ENCODE data around the gene CYP26B1. TPM values are rescaled to one million over a fixed set of nuclear protein-coding genes. Genes with fewer than 3 reads are reported as not detected.
A peak's percentile ranks its signal among the peaks of the same experiment; 100 is the strongest.

CYP26B1 gene
- total RNA-seq, 3 donors from 2014 or later: 0.16 TPM; not detected in 2

- ATAC-seq (peak; percentile 30 to 48), DNase-seq (no peak)
- Mint-ChIP-seq H3K4me3 (peak overlapping the region; percentile 68), H3K36me3 (ENCODE audit: insufficient read depth) (no peaks in the 10 kb centered on the region), H3K27me3 (ENCODE audit: low read depth) (peaks cover 68% of the 10 kb centered on the region), H3K4me1 (ENCODE audit: low read depth) (peaks cover 36% of the 10 kb centered on the region), H3K9me3 (no peaks in the 10 kb centered on the region)
These were observed 2.0 kb upstream of the CYP26B1 start for GRCh38 chr2:72149556-72150156.

GRCh38 chr2:72148837-72149555, 1.3 kb upstream of the CYP26B1 start:
- Mint-ChIP-seq H3K4me1 (ENCODE audit: low read depth) (peaks cover 38% of the 10 kb centered on the region), H3K4me3 (peak overlapping the region; percentile 80), H3K36me3 (ENCODE audit: insufficient read depth) (no peaks in the 10 kb centered on the region), H3K9me3 (no peaks in the 10 kb centered on the region), H3K27me3 (ENCODE audit: low read depth) (peaks cover 69% of the 10 kb centered on the region)
- no peak for DNase-seq
- ATAC-seq: peak; percentile 33 to 35

GRCh38 chr2:72148003-72148836, 558 bp upstream of the CYP26B1 start:
- ATAC-seq: no peak
- Mint-ChIP-seq H3K9me3 (no peaks in the 10 kb centered on the region), H3K27me3 (ENCODE audit: low read depth) (peaks cover 71% of the 10 kb centered on the region), H3K36me3 (ENCODE audit: insufficient read depth) (no peaks in the 10 kb centered on the region), H3K4me1 (ENCODE audit: low read depth) (peaks cover 44% of the 10 kb centered on the region), H3K4me3 (peak overlapping the region; percentile 80)
- no peak for DNase-seq

DNA sequence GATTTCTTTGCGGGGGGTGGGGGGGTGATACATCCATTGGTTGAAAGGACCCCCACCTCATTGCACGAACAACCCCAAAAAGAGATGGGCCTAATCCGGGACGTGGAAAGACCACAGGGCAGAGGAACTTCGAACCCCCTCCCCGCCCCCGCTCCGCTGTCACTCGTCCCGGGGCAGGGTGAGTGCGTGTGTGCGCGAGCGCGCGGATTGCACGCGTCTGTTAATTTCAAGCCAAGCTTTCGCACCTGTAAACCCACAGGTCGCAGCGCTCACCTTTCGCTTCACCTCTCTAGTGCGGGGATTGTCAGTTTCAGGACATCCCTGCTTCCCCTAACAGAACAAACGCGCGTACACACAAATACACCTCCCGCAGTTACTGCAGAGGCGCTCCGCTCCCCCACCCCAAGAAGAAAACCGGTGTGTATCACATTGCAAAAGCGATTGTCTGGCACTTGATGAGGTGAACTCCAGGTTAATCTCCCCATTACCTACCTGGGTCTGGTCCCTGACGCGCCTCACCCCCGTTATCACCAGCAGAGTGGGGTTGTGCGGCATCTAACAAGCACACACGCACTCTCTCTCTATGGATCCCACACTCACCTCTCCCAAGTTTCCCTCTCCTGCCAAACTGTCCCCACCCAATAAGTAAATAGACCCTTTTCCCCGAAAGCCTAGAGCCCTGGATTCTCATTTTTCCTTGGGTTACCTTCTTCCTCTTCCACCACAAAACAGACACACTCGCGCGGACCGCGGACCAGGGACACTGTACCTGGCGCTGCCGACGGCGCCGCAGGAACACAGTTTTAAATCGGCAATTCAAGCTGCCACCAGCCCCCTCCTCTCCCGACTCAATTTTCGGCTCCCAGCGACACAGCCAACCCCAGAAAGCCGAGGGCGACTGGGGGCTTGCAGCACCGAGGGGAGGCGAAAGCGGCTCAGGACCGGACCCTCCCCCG, 1.0 kb downstream of the CYP26B1 start:
- Mint-ChIP-seq H3K4me3 (peak overlapping the region; percentile 56), H3K9me3 (no peaks in the 10 kb centered on the region), H3K27me3 (ENCODE audit: low read depth) (peaks cover 76% of the 10 kb centered on the region), H3K36me3 (ENCODE audit: insufficient read depth) (no peaks in the 10 kb centered on the region), H3K4me1 (ENCODE audit: low read depth) (peaks cover 44% of the 10 kb centered on the region)
- ATAC-seq (no peak), DNase-seq (peak; percentile 2)

- DNase-seq: no peak
- H3K4me1 Mint-ChIP-seq (ENCODE audit: low read depth): peaks cover 44% of the 10 kb centered on the region
These were observed 1.9 kb downstream of the CYP26B1 start for GRCh38 chr2:72145658-72146329.

GRCh38 chr2:72145289-72145657, 2.4 kb downstream of the CYP26B1 start:
- ATAC-seq (no peak), DNase-seq (no peak)
- H3K4me3 Mint-ChIP-seq: peak overlapping the region; percentile 65
- no peaks in the 10 kb centered on the region for H3K36me3 Mint-ChIP-seq (ENCODE audit: insufficient read depth)
- H3K4me1 Mint-ChIP-seq (ENCODE audit: low read depth): peaks cover 43% of the 10 kb centered on the region
- H3K9me3 Mint-ChIP-seq: no peaks in the 10 kb centered on the region
- peaks cover 62% of the 10 kb centered on the region for H3K27me3 Mint-ChIP-seq (ENCODE audit: low read depth)

More at GRCh38 chr2:72145658-72146329, 1.9 kb downstream of the CYP26B1 start:
- Mint-ChIP-seq H3K4me3 (peak overlapping the region; percentile 65), H3K36me3 (ENCODE audit: insufficient read depth) (no peaks in the 10 kb centered on the region), H3K9me3 (no peaks in the 10 kb centered on the region), H3K27me3 (ENCODE audit: low read depth) (peaks cover 67% of the 10 kb centered on the region)
- ATAC-seq: no peak

DNA sequence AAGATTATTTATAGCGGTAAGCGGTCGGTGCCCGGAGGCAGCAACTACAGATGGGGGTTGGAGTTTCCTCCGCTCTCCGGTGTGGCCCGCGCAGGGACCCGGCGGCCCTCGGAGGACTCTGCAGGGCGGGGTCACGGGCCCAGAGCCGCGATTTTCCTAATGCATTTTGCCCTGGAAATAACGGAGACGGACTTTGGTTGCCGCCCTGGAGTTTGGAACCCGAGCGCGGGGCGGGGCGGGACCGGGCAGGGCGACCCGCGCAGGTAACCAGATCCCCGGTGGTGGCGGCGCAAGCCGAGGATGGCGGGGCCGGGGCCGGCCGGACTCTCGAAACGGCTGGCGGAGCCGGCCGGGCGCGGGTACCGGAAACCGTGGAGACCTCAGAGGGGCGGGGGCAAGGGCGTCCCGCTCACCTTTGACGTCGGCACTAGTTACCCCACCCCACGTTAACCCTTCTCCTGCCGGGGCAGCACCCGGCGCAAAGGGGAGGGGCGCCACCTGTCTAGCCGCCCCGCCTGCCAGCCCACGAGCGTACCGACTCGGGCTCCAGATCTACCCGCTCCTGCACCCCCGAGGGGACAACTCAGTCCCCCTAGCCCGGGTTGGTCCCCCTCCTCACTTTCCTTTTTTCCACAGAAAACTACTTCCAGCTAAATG, 2.9 kb downstream of the CYP26B1 start:
- peak; percentile 3 for DNase-seq
- no peaks in the 10 kb centered on the region for H3K36me3 Mint-ChIP-seq (ENCODE audit: insufficient read depth)
- ATAC-seq: no peak
- H3K4me3 Mint-ChIP-seq: peak overlapping the region; percentile 21
- H3K27me3 Mint-ChIP-seq (ENCODE audit: low read depth): peaks cover 57% of the 10 kb centered on the region
- H3K4me1 Mint-ChIP-seq (ENCODE audit: low read depth): peaks cover 38% of the 10 kb centered on the region
- H3K9me3 Mint-ChIP-seq: no peaks in the 10 kb centered on the region

DNA sequence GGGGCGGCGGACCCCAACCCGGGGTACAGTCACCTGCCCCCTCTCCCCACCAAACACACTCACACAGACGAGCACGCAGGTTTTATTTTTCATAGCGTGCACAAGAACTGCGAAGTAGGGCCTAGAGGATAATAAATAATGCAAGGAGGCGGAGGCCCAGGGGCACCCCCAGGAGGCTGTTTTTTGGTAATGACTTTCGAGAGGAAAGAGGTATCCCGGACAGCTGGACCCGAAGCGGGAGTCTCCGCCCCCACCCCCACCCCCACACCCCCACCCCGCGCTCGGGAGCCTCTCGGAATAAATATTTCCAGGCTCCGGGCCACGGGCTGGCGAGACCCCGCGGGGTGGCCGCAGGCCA, 3.4 kb downstream of the CYP26B1 start:
- no peak overlapping the region for H3K4me3 Mint-ChIP-seq
- peaks cover 33% of the 10 kb centered on the region for H3K4me1 Mint-ChIP-seq (ENCODE audit: low read depth)
- DNase-seq (no peak), ATAC-seq (no peak)
- H3K36me3 Mint-ChIP-seq (ENCODE audit: insufficient read depth): no peaks in the 10 kb centered on the region
- peaks cover 52% of the 10 kb centered on the region for H3K27me3 Mint-ChIP-seq (ENCODE audit: low read depth)
- H3K9me3 Mint-ChIP-seq: no peaks in the 10 kb centered on the region

DNA sequence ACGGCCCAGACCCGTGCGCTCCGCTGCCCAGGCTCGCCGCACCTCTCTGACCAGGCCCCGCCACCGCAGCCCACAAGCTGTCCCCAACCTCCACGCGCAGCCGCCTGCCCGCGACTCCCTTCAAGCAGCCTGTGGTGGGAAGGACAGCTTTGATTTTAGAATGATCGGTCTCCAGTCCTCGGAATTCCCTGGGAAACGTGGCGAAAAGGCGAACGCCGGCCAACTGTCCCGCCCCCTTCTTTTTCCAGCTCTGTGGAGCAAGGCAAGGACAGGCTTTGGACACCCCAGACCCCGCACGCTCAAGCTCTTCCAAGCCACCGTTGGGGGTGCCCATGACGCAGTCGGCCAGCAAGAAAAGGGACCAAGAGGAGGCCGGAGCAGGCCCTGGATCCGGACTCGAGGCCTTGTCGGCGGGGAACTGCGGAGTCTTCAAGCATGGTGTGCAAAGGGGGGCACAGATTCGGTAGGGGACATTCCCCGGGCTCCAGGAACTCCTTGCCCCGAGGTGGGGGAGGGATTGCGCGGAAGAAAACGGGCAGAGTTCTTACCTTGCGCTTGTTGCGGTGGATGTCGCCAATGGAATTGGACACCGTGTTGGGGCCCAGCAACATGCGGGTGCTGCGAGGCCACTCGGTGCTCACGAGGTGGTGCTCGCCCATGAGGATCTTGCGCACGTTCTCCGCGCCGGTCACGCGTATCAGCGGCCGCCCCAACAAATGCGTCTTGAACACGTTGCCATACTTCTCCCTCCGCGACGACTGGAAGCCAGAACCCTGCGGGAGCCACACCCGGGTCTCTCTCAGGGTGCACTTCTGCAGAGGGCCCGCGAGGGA, 4.0 kb downstream of the CYP26B1 start:
- DNase-seq (peak; percentile 2), ATAC-seq (no peak)
- H3K4me3 Mint-ChIP-seq: peak overlapping the region; percentile 13
- H3K9me3 Mint-ChIP-seq: no peaks in the 10 kb centered on the region
- peaks cover 29% of the 10 kb centered on the region for H3K4me1 Mint-ChIP-seq (ENCODE audit: low read depth)
- no peaks in the 10 kb centered on the region for H3K36me3 Mint-ChIP-seq (ENCODE audit: insufficient read depth)
- peaks cover 48% of the 10 kb centered on the region for H3K27me3 Mint-ChIP-seq (ENCODE audit: low read depth)

GRCh38 chr2:72142570-72143440, 4.9 kb downstream of the CYP26B1 start:
- DNase-seq (peak; percentile 1), ATAC-seq (peak in 1 of 2 donors; percentile 24)
- no peaks in the 10 kb centered on the region for H3K36me3 Mint-ChIP-seq (ENCODE audit: insufficient read depth)
- H3K4me3 Mint-ChIP-seq: no peak overlapping the region
- no peaks in the 10 kb centered on the region for H3K9me3 Mint-ChIP-seq
- peaks cover 42% of the 10 kb centered on the region for H3K27me3 Mint-ChIP-seq (ENCODE audit: low read depth)
- H3K4me1 Mint-ChIP-seq (ENCODE audit: low read depth): peaks cover 23% of the 10 kb centered on the region

GRCh38 chr2:72141881-72142451, 5.7 kb downstream of the CYP26B1 start:
- DNase-seq: peak; percentile 3
- H3K36me3 Mint-ChIP-seq (ENCODE audit: insufficient read depth): no peaks in the 10 kb centered on the region
- H3K4me1 Mint-ChIP-seq (ENCODE audit: low read depth): peaks cover 22% of the 10 kb centered on the region
- no peak overlapping the region for H3K4me3 Mint-ChIP-seq
- peaks cover 38% of the 10 kb centered on the region for H3K27me3 Mint-ChIP-seq (ENCODE audit: low read depth)
- H3K9me3 Mint-ChIP-seq: no peaks in the 10 kb centered on the region
- ATAC-seq: no peak
